MCF 10A (cell line): ENCODE measurements around the gene APBA1. TPM values are rescaled to one million over a fixed set of nuclear protein-coding genes. Genes with fewer than 3 reads are reported as not detected.

Experiments
- BruUV-seq: library from RNA; stranded (reverse); fragments of 400-500 nt; replicated peaks from 2 replicates; lab custom pipeline; 2021; lab: Mats Ljungman, UMichigan
- CTCF ChIA-PET: fragments of 300-600 bp; sonication (Branson Sonifier 250); formaldehyde crosslinking; extraction: SDS; loops from one replicate; lab custom pipeline; 2021; ENCODE audit warnings: antibody characterized with exemption, inconsistent platforms; lab: Yijun Ruan, JAX
- POLR2A ChIA-PET: fragments of 300-600, 350-650 bp; sonication (Branson Sonifier 250); formaldehyde crosslinking; extraction: SDS; loops from one replicate; lab custom pipeline; 2020; ENCODE audit warnings: antibody characterized with exemption, inconsistent platforms; lab: Yijun Ruan, JAX
- DNase-seq: peaks from one replicate; pipeline ENCODE4 v3.0.0-alpha.2; 2018; ENCODE audit not compliant: unreplicated experiment
- H3K27ac Mint-ChIP-seq: one replicate; pipeline ENCODE4 v1.8.0; 2022; ENCODE audit warnings: mild to moderate bottlenecking, low read depth, mixed read lengths; ENCODE audit not compliant: unreplicated experiment
- H3K27me3 Mint-ChIP-seq: one replicate; pipeline ENCODE4 v1.8.0; 2022; ENCODE audit warnings: mixed read lengths; ENCODE audit not compliant: insufficient read depth, unreplicated experiment
- H3K36me3 Mint-ChIP-seq: one replicate; pipeline ENCODE4 v1.8.0; 2022; ENCODE audit warnings: mild to moderate bottlenecking, moderate library complexity, mixed read lengths; ENCODE audit not compliant: insufficient read depth, unreplicated experiment
- H3K4me1 Mint-ChIP-seq: one replicate; pipeline ENCODE4 v1.8.0; 2022; ENCODE audit warnings: mixed read lengths; ENCODE audit not compliant: insufficient read depth, unreplicated experiment
- H3K4me3 Mint-ChIP-seq: one replicate; pipeline ENCODE4 v1.8.0; 2022; ENCODE audit warnings: mild to moderate bottlenecking, moderate library complexity, mixed read lengths; ENCODE audit not compliant: unreplicated experiment
- H3K9me3 Mint-ChIP-seq: one replicate; pipeline ENCODE4 v1.8.0; 2022; ENCODE audit warnings: mixed read lengths; ENCODE audit not compliant: unreplicated experiment
- CTCF ChIP-seq: fragments of 200-600 bp; IDR thresholded peaks from one replicate; pipeline ENCODE4 v1.8.0; 2022; ENCODE audit warnings: antibody characterized with exemption, mild to moderate bottlenecking; ENCODE audit not compliant: unreplicated experiment
- intact Hi-C: fragments of 100-400 bp; cut with micrococcal nuclease; formaldehyde crosslinking; loops from 2 replicates; pipeline ENCODE4 v1.14.1; 2022
- total RNA-seq: library from RNA; stranded (reverse); gene quantifications from 2 replicates; pipeline ENCODE4 v1.2.3, GENCODE V29; 2022

The APBA1 gene
- total RNA-seq, 1 experiment from 2014 or later = 0.07 TPM

- Mint-ChIP-seq H3K36me3 (no peaks in the 10 kb centered on the region), H3K4me3 (no peak overlapping the region), H3K27ac (no peak overlapping the region), H3K9me3 (no peaks in the 10 kb centered on the region), H3K27me3 (peaks cover 24% of the 10 kb centered on the region), H3K4me1 (no peaks in the 10 kb centered on the region)
- no peak for DNase-seq
- no TSS peak for BruUV-seq
- ChIA-PET POLR2A (no interaction called here), CTCF (no interaction called here)
- TF ChIP-seq CTCF = no peak
- intact Hi-C loops = no loop called here
These were observed 226.9 kb downstream of the APBA1 start for GRCh38 chr9:69445251-69445650.

GRCh38 chr9:69444791-69445190 is 227.4 kb downstream of the APBA1 start:
- no peak for DNase-seq
- Mint-ChIP-seq H3K4me1 (no peaks in the 10 kb centered on the region), H3K4me3 (no peak overlapping the region), H3K36me3 (no peaks in the 10 kb centered on the region), H3K27me3 (peaks cover 25% of the 10 kb centered on the region), H3K9me3 (no peaks in the 10 kb centered on the region), H3K27ac (no peak overlapping the region)
- no TSS peak for BruUV-seq
- ChIA-PET POLR2A (no interaction called here), CTCF (interaction anchor here (0.7 kb wide), 1 partner anchor 17 kb away, joined by 3 read pairs; no protein-coding TSS in a partner anchor)
- intact Hi-C loops = no loop called here
- no peak for TF ChIP-seq CTCF

- no TSS peak for BruUV-seq
- Mint-ChIP-seq H3K27ac (no peak overlapping the region), H3K4me1 (no peaks in the 10 kb centered on the region), H3K27me3 (peaks cover 33% of the 10 kb centered on the region), H3K36me3 (no peaks in the 10 kb centered on the region), H3K9me3 (no peaks in the 10 kb centered on the region), H3K4me3 (no peak overlapping the region)
- DNase-seq = no peak
- CTCF ChIA-PET = interaction anchor here (0.7 to 1.5 kb wide), 2 partner anchors 18 to 22 kb away, joined by 3 to 10 read pairs; no protein-coding TSS in a partner anchor
- no peak for TF ChIP-seq CTCF
- intact Hi-C loops = no loop called here
- POLR2A ChIA-PET = no interaction called here
These were observed 228.2 kb downstream of the APBA1 start for GRCh38 chr9:69444021-69444420.

GRCh38 chr9:69443178-69443577 is 229.0 kb downstream of the APBA1 start:
- no peak for DNase-seq
- POLR2A ChIA-PET = no interaction called here
- CTCF ChIA-PET = interaction anchor here (0.6 to 1.5 kb wide), 2 partner anchors 21 to 162 kb away, joined by 4 to 10 read pairs; no protein-coding TSS in a partner anchor
- Mint-ChIP-seq H3K4me1 (no peaks in the 10 kb centered on the region), H3K4me3 (no peak overlapping the region), H3K36me3 (no peaks in the 10 kb centered on the region), H3K9me3 (no peaks in the 10 kb centered on the region), H3K27me3 (peaks cover 35% of the 10 kb centered on the region), H3K27ac (no peak overlapping the region)
- BruUV-seq = no TSS peak
- intact Hi-C loops = no loop called here
- TF ChIP-seq CTCF = no peak
